Prostate gland (tissue), 2 donors: Measurements from ENCODE around the gene ARRB1. TPM values are rescaled to one million over a fixed set of nuclear protein-coding genes. Genes with fewer than 3 reads are reported as not detected.

Experiments used
- DNase-seq: peaks from one replicate; pipeline ENCODE4 v3.0.0-alpha.2; 2019; ENCODE audit warnings: low spot score
- H3K27ac ChIP-seq, 2 donors: fragments of 200-600 bp; sonication (generic); 2 replicates each; pipeline ENCODE4 v1.5.1; 2017 to 2019
- H3K27me3 ChIP-seq: fragments of 200-600 bp; sonication (generic); replicated peaks from 2 replicates; pipeline ENCODE4 v1.5.1; 2019; ENCODE audit not compliant: insufficient read depth
- H3K36me3 ChIP-seq, 2 donors: fragments of 200-600 bp; sonication (generic); 1 replicate in 1 of 2; 2 replicates in 1 of 2; pipeline versions ENCODE4 v1.5.1 to v1.8.1; 2017 to 2019
- H3K4me1 ChIP-seq: fragments of 200-600 bp; sonication (generic); replicated peaks from 2 replicates; pipeline ENCODE4 v1.5.1; 2019
- H3K4me3 ChIP-seq, 2 donors: fragments of 200-600 bp; sonication (generic); 2 replicates each; pipeline ENCODE4 v1.5.1; 2017 to 2019
- H3K9me3 ChIP-seq: fragments of 200-600 bp; sonication (generic); 2 replicates; pipeline ENCODE4 v1.5.1; 2017
- CTCF ChIP-seq, 4 experiments: fragments of 200-600 bp in 2 of 4; fragments of 450-650 bp in 2 of 4; sonication (generic) in 2 of 4; IDR thresholded peaks; 1 replicate in 3 of 4; 2 replicates in 1 of 4; pipeline ENCODE4 v1.5.1; 2016 to 2019; ENCODE audit warnings: antibody characterized with exemption in 4 of 4, mild to moderate bottlenecking in 2 of 4, moderate library complexity in 2 of 4
- POLR2A ChIP-seq: fragments of 450-650 bp; IDR thresholded peaks from one replicate; pipeline ENCODE4 v1.6.1; 2016; ENCODE audit warnings: antibody characterized with exemption, mild to moderate bottlenecking
- POLR2AphosphoS5 ChIP-seq: sonication (generic); formaldehyde crosslinking; IDR thresholded peaks from one replicate; pipeline ENCODE4 v1.6.1; 2017; ENCODE audit warnings: antibody characterized with exemption
- WGBS: methylation state at CpG from one replicate; pipeline ENCODE4 v1.1.5; 2018; 5-methylcytosine and 5-hydroxymethylcytosine counted together
- intact Hi-C: fragments of 100-400 bp; cut with DNase I; formaldehyde crosslinking; loops from one replicate; pipeline ENCODE4 v1.14.2; 2022
- total RNA-seq, 2 donors: library from RNA; depleted of rRNA; stranded (reverse); fragments of >200 nt; gene quantifications; one replicate each; pipeline ENCODE4 v1.1.0, GENCODE V29; 2016

Gene ARRB1
- total RNA-seq, 2 donors from 2014 or later = 31.9 to 64.7 TPM

- Histone ChIP-seq H3K27me3 (no peaks in the 10 kb centered on the region), H3K4me1 (peaks cover 28% of the 10 kb centered on the region), H3K9me3 (no peaks in the 10 kb centered on the region), H3K4me3 (no peak overlapping the region), H3K36me3 (no peaks in the 10 kb centered on the region), H3K27ac (peak overlapping the region; percentile 53 to 72)
- no peak for DNase-seq
- TF ChIP-seq POLR2AphosphoS5 = peak; percentile 35
- TF ChIP-seq POLR2A = no peak
- intact Hi-C loops = no loop called here
- WGBS = 16% methylated on average over 1 of the region's 1 CpG
These were observed 21.2 kb downstream of the ARRB1 start for GRCh38 chr11:75330291-75330690.

DNA sequence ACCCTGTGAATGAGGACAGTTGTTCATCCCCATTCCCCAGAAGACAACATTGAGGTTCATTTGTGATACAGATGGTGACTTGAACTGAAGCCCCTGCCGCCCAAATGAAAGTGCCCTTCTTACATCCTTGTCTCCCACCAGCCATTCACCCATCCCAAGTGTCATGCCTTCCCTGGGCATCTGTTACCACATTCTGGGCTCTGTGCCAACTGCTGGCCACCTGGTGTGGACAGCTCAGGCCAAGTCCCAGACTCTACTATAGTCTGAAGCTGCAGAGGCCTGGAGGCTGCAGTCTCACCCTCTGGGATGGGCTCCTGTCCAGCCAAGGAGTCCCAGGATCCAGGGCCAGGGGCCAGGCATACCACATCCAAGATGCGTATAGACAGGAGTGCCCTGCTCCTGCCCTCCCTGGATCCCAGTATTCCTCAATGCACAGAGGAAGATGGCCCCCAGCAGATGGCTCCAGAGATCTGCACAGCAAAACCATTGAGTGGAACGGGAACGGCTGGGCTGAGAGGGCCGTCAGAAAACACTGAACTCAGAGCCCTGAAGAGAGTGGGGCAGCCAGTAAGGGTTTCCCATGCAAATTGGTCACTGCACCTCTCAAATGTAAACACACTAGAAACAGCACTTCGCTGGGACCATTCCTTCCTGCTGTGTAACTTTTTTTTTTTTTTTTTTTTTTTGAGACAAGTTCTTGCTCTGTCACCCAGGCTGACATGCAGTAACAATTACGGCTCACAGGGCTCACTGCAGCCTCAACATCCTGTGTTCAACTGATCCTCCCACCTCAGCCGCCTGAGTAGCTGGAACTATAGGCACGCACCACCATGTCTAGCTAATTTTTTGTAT lies 22.8 kb downstream of the ARRB1 start:
- DNase-seq = peak; percentile 82
- H3K9me3 ChIP-seq = no peaks in the 10 kb centered on the region
- WGBS = 20% methylated on average over 9 of the region's 9 CpGs
- H3K36me3 ChIP-seq = no peaks in the 10 kb centered on the region
- H3K27me3 ChIP-seq = no peaks in the 10 kb centered on the region
- peak; percentile 58 to 86 (median 80) for TF ChIP-seq CTCF (IDR thresholded peaks at IDR 0.05)
- no peak for TF ChIP-seq POLR2A
- TF ChIP-seq POLR2AphosphoS5 = peak; percentile 70
- peak overlapping the region; percentile 64 to 72 for H3K27ac ChIP-seq
- H3K4me3 ChIP-seq = no peak overlapping the region
- intact Hi-C loops = loop anchor here (1.0 to 5.0 kb wide), 2 partner anchors 46 to 56 kb away; no protein-coding TSS in a partner anchor
- H3K4me1 ChIP-seq = peaks cover 22% of the 10 kb centered on the region

DNA sequence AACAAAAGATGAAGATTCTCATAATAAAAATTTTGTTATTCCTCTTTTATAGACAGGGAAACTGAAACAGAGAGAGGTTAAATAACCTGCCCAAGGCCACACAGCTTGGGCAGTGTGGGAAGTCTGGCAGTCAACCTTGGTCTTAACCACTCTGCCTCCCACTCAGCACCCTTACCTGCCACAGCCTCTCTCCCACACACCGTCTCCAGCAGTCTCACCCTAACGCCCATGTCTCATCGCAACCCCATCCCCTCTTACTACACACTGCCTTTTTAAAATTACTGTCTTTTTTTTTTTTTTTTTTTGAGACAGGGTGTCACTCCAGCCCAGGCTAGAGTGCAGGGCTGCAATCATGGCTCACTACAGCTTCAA lies 25.0 kb downstream of the ARRB1 start:
- H3K4me1 ChIP-seq = peaks cover 26% of the 10 kb centered on the region
- no peak for DNase-seq
- no peaks in the 10 kb centered on the region for H3K9me3 ChIP-seq
- H3K4me3 ChIP-seq = no peak overlapping the region
- H3K27ac ChIP-seq = no peak overlapping the region
- TF ChIP-seq CTCF (IDR thresholded peaks at IDR 0.05) (no peak), POLR2AphosphoS5 (no peak), POLR2A (no peak)
- H3K27me3 ChIP-seq = no peaks in the 10 kb centered on the region
- 70% methylated on average over 3 of the region's 3 CpGs for WGBS
- no peaks in the 10 kb centered on the region for H3K36me3 ChIP-seq
- intact Hi-C loops = loop anchor here (5.0 kb wide), 1 partner anchor 44 kb away; no protein-coding TSS in a partner anchor

- Histone ChIP-seq H3K27me3 (no peaks in the 10 kb centered on the region), H3K4me3 (no peak overlapping the region), H3K4me1 (peaks cover 26% of the 10 kb centered on the region), H3K9me3 (no peaks in the 10 kb centered on the region), H3K36me3 (no peaks in the 10 kb centered on the region), H3K27ac (no peak overlapping the region)
- DNase-seq = no peak
- intact Hi-C loops = loop anchor here (5.0 kb wide), 1 partner anchor 44 kb away; no protein-coding TSS in a partner anchor
- WGBS = 36% methylated on average over 9 of the region's 10 CpGs
- TF ChIP-seq POLR2A (no peak), POLR2AphosphoS5 (peak; percentile 44)
These were observed 25.6 kb downstream of the ARRB1 start for GRCh38 chr11:75325713-75326438.

DNA sequence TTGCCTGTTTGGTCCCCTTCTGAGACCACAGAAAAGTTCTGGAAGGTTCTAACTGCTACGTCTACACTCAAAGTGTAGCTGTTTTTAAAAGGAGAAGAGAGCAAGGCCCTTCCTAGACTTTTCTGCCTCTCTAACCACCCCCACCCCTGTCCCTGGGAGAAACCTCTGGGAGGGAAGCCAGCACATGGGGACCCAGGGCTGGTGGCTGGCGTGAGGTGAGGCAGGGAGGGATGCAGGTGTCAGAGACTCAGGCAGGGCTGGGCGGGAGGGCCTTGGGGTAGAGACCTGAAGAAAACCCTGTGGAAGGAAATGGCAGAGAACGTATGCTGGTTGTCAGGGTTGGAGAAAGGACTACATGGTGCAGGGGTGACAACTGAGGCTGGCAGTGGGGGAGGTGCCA lies 26.7 kb downstream of the ARRB1 start:
- peaks cover 23% of the 10 kb centered on the region for H3K4me1 ChIP-seq
- no peak overlapping the region for H3K4me3 ChIP-seq
- no peaks in the 10 kb centered on the region for H3K27me3 ChIP-seq
- no peak for TF ChIP-seq CTCF (IDR thresholded peaks at IDR 0.05)
- no peak for TF ChIP-seq POLR2AphosphoS5
- no peak for TF ChIP-seq POLR2A
- H3K9me3 ChIP-seq = no peaks in the 10 kb centered on the region
- H3K27ac ChIP-seq = no peak overlapping the region
- intact Hi-C loops = loop anchor here (5.0 kb wide), 1 partner anchor 42 kb away; no protein-coding TSS in a partner anchor
- no peak for DNase-seq
- H3K36me3 ChIP-seq = no peaks in the 10 kb centered on the region
- WGBS = 93% methylated on average over 4 of the region's 4 CpGs
